MCF 10A (cell line): ENCODE data around the gene RPL41. TPM values are rescaled to one million over a fixed set of nuclear protein-coding genes. Genes with fewer than 3 reads are reported as not detected.
A peak's percentile ranks its signal among the peaks of the same experiment; 100 is the strongest.

Experiments used
- BruUV-seq: library from RNA; stranded (reverse); fragments of 400-500 nt; replicated peaks from 2 replicates; lab custom pipeline; 2021; lab: Mats Ljungman, UMichigan
- CTCF ChIA-PET: fragments of 300-600 bp; sonication (Branson Sonifier 250); formaldehyde crosslinking; extraction: SDS; loops from one replicate; lab custom pipeline; 2021; ENCODE audit warnings: antibody characterized with exemption, inconsistent platforms; lab: Yijun Ruan, JAX
- POLR2A ChIA-PET: fragments of 300-600, 350-650 bp; sonication (Branson Sonifier 250); formaldehyde crosslinking; extraction: SDS; loops from one replicate; lab custom pipeline; 2020; ENCODE audit warnings: antibody characterized with exemption, inconsistent platforms; lab: Yijun Ruan, JAX
- DNase-seq: peaks from one replicate; pipeline ENCODE4 v3.0.0-alpha.2; 2018; ENCODE audit not compliant: unreplicated experiment
- H3K27ac Mint-ChIP-seq: one replicate; pipeline ENCODE4 v1.8.0; 2022; ENCODE audit warnings: mild to moderate bottlenecking, low read depth, mixed read lengths; ENCODE audit not compliant: unreplicated experiment
- H3K27me3 Mint-ChIP-seq: one replicate; pipeline ENCODE4 v1.8.0; 2022; ENCODE audit warnings: mixed read lengths; ENCODE audit not compliant: insufficient read depth, unreplicated experiment
- H3K36me3 Mint-ChIP-seq: one replicate; pipeline ENCODE4 v1.8.0; 2022; ENCODE audit warnings: mild to moderate bottlenecking, moderate library complexity, mixed read lengths; ENCODE audit not compliant: insufficient read depth, unreplicated experiment
- H3K4me1 Mint-ChIP-seq: one replicate; pipeline ENCODE4 v1.8.0; 2022; ENCODE audit warnings: mixed read lengths; ENCODE audit not compliant: insufficient read depth, unreplicated experiment
- H3K4me3 Mint-ChIP-seq: one replicate; pipeline ENCODE4 v1.8.0; 2022; ENCODE audit warnings: mild to moderate bottlenecking, moderate library complexity, mixed read lengths; ENCODE audit not compliant: unreplicated experiment
- H3K9me3 Mint-ChIP-seq: one replicate; pipeline ENCODE4 v1.8.0; 2022; ENCODE audit warnings: mixed read lengths; ENCODE audit not compliant: unreplicated experiment
- CTCF ChIP-seq: fragments of 200-600 bp; IDR thresholded peaks from one replicate; pipeline ENCODE4 v1.8.0; 2022; ENCODE audit warnings: antibody characterized with exemption, mild to moderate bottlenecking; ENCODE audit not compliant: unreplicated experiment
- intact Hi-C: fragments of 100-400 bp; cut with micrococcal nuclease; formaldehyde crosslinking; loops from 2 replicates; pipeline ENCODE4 v1.14.1; 2022
- total RNA-seq: library from RNA; stranded (reverse); gene quantifications from 2 replicates; pipeline ENCODE4 v1.2.3, GENCODE V29; 2022

RPL41 gene
- total RNA-seq, 1 experiment from 2014 or later = 4,734 TPM

GRCh38 chr12:56117778-56118687 is 1.6 kb downstream of the RPL41 start, which contains the start of gene ZC3H10:
Gene ZC3H10, plus strand, starts transcription at chr12:56118266. Its CDS starts 2,297 bp downstream, at chr12:56120563.
- Mint-ChIP-seq H3K4me3 (peak within 1 kb of the TSS; percentile 95), H3K36me3 (peaks cover 47% of the 10 kb centered on the region), H3K4me1 (peaks cover 18% of the 10 kb centered on the region), H3K27me3 (no peaks in the 10 kb centered on the region), H3K9me3 (no peaks in the 10 kb centered on the region), H3K27ac (peak within 1 kb of the TSS; percentile 100)
- TF ChIP-seq CTCF = peak; percentile 21
- no TSS peak for BruUV-seq
- CTCF ChIA-PET = interaction anchor here (0.5 to 3.8 kb wide), 38 partner anchors 8 to 1236 kb away, joined by 3 to 57 read pairs (median 4); partner anchors contain the start of genes ANKRD52, ESYT1, MYL6 and PA2G4
- intact Hi-C loops = loop anchor here (1.0 to 5.0 kb wide), 5 partner anchors 34 to 379 kb away; partner anchors contain the start of genes MYL6B, SPRYD4 and SUOX
- peak; percentile 99 for DNase-seq
- POLR2A ChIA-PET = interaction anchor here (0.6 to 6.7 kb wide), 41 partner anchors 10 to 519 kb away, joined by 3 to 249 read pairs (median 5); partner anchors contain the start of genes ANKRD52, CD63, CNPY2 and COQ10A

GRCh38 chr12:56118688-56119357 is 2.4 kb downstream of the RPL41 start:
- BruUV-seq = no TSS peak
- Mint-ChIP-seq H3K27me3 (no peaks in the 10 kb centered on the region), H3K4me1 (peaks cover 15% of the 10 kb centered on the region), H3K4me3 (peak overlapping the region; percentile 95), H3K36me3 (peaks cover 41% of the 10 kb centered on the region), H3K27ac (peak overlapping the region; percentile 100), H3K9me3 (no peaks in the 10 kb centered on the region)
- TF ChIP-seq CTCF = no peak
- POLR2A ChIA-PET = interaction anchor here (0.5 to 6.7 kb wide), 38 partner anchors 10 to 516 kb away, joined by 3 to 249 read pairs (median 5); partner anchors contain the start of genes ANKRD52, CD63, COQ10A and DNAJC14
- intact Hi-C loops = loop anchor here (1.0 to 5.0 kb wide), 6 partner anchors 33 to 380 kb away; partner anchors contain the start of genes ANKRD52, MYL6B, NABP2 and SPRYD4
- CTCF ChIA-PET = interaction anchor here (0.5 to 3.8 kb wide), 41 partner anchors 8 to 509 kb away, joined by 3 to 57 read pairs (median 4); partner anchors contain the start of genes ANKRD52, ESYT1, MYL6 and PA2G4
- DNase-seq = peak; percentile 14

GRCh38 chr12:56119361-56119796 is 2.9 kb downstream of the RPL41 start:
- ChIA-PET CTCF (interaction anchor here (0.6 to 3.8 kb wide), 29 partner anchors 9 to 1680 kb away, joined by 3 to 57 read pairs (median 4); partner anchors contain the start of genes ESYT1, MYL6, RNF41 and SMARCC2), POLR2A (interaction anchor here (0.5 to 6.7 kb wide), 26 partner anchors 9 to 470 kb away, joined by 3 to 249 read pairs (median 9); partner anchors contain the start of genes ANKRD52, COQ10A, ERBB3 and ESYT1)
- H3K4me3 Mint-ChIP-seq = peak overlapping the region; percentile 95
- peak; percentile 95 for DNase-seq
- peak; percentile 87 for TF ChIP-seq CTCF
- H3K9me3 Mint-ChIP-seq = no peaks in the 10 kb centered on the region
- BruUV-seq = no TSS peak
- H3K27ac Mint-ChIP-seq = peak overlapping the region; percentile 100
- peaks cover 35% of the 10 kb centered on the region for H3K36me3 Mint-ChIP-seq
- no peaks in the 10 kb centered on the region for H3K27me3 Mint-ChIP-seq
- H3K4me1 Mint-ChIP-seq = peaks cover 12% of the 10 kb centered on the region
- intact Hi-C loops = loop anchor here (1.0 to 5.0 kb wide), 4 partner anchors 33 to 348 kb away; partner anchors contain the start of genes ANKRD52, MYL6B, NABP2 and SPRYD4
